ENCODE measurements around the gene TNIK. TPM values are rescaled to one million over a fixed set of nuclear protein-coding genes. Genes with fewer than 3 reads are reported as not detected.
"Not testable (repeated sequence)": the region's sequence is repeated elsewhere in the genome, so short reads cannot be mapped to it uniquely, and the experiment has no call there.

Gene TNIK
- total and polyA plus RNA-seq, 2 donors, result 6.5 to 9.0 TPM

DNA sequence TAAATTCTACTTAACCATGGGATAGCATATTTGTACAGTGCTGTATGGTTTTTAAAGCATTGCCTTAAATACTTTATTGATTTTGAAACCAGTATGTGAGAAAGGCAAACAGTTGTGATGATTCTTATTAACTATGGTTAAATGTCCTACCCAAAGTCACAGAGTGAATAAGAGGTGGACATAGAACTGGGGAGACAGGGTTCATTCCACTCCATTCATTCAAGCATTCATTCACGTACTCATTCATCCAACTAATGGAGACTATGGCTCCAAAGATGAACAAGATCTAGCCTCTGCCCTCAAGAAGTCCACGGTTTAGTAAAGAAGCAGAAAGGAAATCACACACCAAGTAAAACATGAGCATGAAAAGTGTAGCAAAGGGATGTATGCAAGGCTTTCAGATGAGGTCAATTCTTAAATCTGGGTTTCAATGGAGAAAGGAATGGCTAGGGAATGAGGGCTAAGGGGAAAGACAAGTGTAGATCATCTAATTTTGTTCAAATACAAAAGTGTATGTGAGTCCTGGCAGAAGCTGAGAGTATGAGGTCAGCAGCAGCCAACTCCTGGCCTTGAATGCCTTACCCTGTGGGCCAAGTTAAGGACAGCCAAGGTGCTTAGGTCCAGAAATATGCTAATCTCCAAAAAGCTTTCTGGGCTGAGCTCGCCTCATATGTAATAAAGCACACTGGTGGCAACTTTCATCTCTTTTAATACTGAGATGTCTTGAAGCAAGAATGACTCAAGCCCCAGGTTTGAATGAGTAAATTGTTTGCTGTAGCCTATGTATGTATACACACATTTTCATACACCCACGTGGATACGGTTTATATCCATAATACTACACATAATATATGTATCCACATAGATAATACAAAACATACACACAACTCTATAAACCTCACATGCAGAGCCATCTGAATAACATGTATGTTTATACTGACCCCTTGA is 4.3 kb downstream of the TNIK start:
- Histone ChIP-seq H3K27ac (ENCODE audit: low read depth in 1 of 2, low read length in 1 of 2) (no peak overlapping the region), H3K27me3 (ENCODE audit: control insufficient read depth in 2 of 2, insufficient read depth in 1 of 2, low read length in 1 of 2) (peaks cover 0 to 11% of the 10 kb centered on the region in 2 donors), H3K4me1 (ENCODE audit: control insufficient read depth in 2 of 2, insufficient read depth in 2 of 2, low read length in 2 of 2) (peaks cover 8 to 27% of the 10 kb centered on the region in 2 donors), H3K9me3 (ENCODE audit: control insufficient read depth in 2 of 2, insufficient read depth in 1 of 2, low read length in 1 of 2) (no peaks in the 10 kb centered on the region), H3K36me3 (ENCODE audit: control insufficient read depth in 2 of 2, insufficient read depth in 2 of 2, low read length in 1 of 2) (no peaks in the 10 kb centered on the region), H3K4me3 (ENCODE audit: low read length in 2 of 2) (no peak overlapping the region)
- no peak for DNase-seq (ENCODE audit: low read depth in 6 of 9, low spot score in 9 of 9)
- WGBS, result 66% methylated on average over 5 of the region's 5 CpGs

GRCh38 chr3:171454041-171454440 is 6.2 kb downstream of the TNIK start:
- H3K27ac ChIP-seq (ENCODE audit: low read depth in 1 of 2, low read length in 1 of 2), result no peak overlapping the region
- no peaks in the 10 kb centered on the region for H3K9me3 ChIP-seq (ENCODE audit: control insufficient read depth in 2 of 2, insufficient read depth in 1 of 2, low read length in 1 of 2)
- no peak overlapping the region for H3K4me3 ChIP-seq (ENCODE audit: low read length in 2 of 2)
- WGBS, result 94% methylated on average over 8 of the region's 8 CpGs
- peaks cover 0 to 4% of the 10 kb centered on the region in 2 donors for H3K27me3 ChIP-seq (ENCODE audit: control insufficient read depth in 2 of 2, insufficient read depth in 1 of 2, low read length in 1 of 2)
- DNase-seq (ENCODE audit: low read depth in 6 of 9, low spot score in 9 of 9), result no peak
- no peaks in the 10 kb centered on the region for H3K36me3 ChIP-seq (ENCODE audit: control insufficient read depth in 2 of 2, insufficient read depth in 2 of 2, low read length in 1 of 2)
- H3K4me1 ChIP-seq (ENCODE audit: control insufficient read depth in 2 of 2, insufficient read depth in 2 of 2, low read length in 2 of 2), result peaks cover 8 to 20% of the 10 kb centered on the region in 2 donors

GRCh38 chr3:171453180-171453886 is 6.9 kb downstream of the TNIK start:
- Histone ChIP-seq H3K9me3 (ENCODE audit: control insufficient read depth in 2 of 2, insufficient read depth in 1 of 2, low read length in 1 of 2) (no peaks in the 10 kb centered on the region), H3K4me1 (ENCODE audit: control insufficient read depth in 2 of 2, insufficient read depth in 2 of 2, low read length in 2 of 2) (peaks cover 4 to 13% of the 10 kb centered on the region in 2 donors), H3K27me3 (ENCODE audit: control insufficient read depth in 2 of 2, insufficient read depth in 1 of 2, low read length in 1 of 2) (no peaks in the 10 kb centered on the region), H3K36me3 (ENCODE audit: control insufficient read depth in 2 of 2, insufficient read depth in 2 of 2, low read length in 1 of 2) (no peaks in the 10 kb centered on the region), H3K4me3 (ENCODE audit: low read length in 2 of 2) (no peak overlapping the region), H3K27ac (ENCODE audit: low read depth in 1 of 2, low read length in 1 of 2) (no peak overlapping the region)
- peak in 1 of 9 donors; percentile 41 for DNase-seq (ENCODE audit: low read depth in 6 of 9, low spot score in 9 of 9)
- 88% methylated on average over 12 of the region's 12 CpGs for WGBS

DNA sequence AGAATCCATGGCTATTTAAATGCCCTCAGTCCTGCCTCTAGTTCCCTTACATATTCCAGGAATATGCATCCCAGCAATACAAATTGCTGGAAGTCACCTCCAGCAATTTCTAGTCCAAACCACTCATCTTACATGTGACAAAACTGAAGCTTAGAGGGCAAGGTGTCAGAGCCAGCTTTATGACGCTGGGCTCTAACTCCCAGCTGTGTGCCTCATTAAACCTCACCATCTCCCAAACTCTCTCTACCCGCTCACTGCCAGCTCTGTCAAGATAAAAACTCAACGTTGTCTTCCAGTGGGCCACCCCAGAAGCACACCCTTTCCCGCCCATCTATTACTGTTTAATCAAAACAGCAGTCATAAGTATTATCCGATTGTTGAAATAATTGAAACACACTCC is 7.9 kb downstream of the TNIK start:
- Histone ChIP-seq H3K27ac (ENCODE audit: low read depth in 1 of 2, low read length in 1 of 2) (no peak overlapping the region), H3K9me3 (ENCODE audit: control insufficient read depth in 2 of 2, insufficient read depth in 1 of 2, low read length in 1 of 2) (no peaks in the 10 kb centered on the region), H3K27me3 (ENCODE audit: control insufficient read depth in 2 of 2, insufficient read depth in 1 of 2, low read length in 1 of 2) (no peaks in the 10 kb centered on the region), H3K36me3 (ENCODE audit: control insufficient read depth in 2 of 2, insufficient read depth in 2 of 2, low read length in 1 of 2) (no peaks in the 10 kb centered on the region), H3K4me3 (ENCODE audit: low read length in 2 of 2) (no peak overlapping the region), H3K4me1 (ENCODE audit: control insufficient read depth in 2 of 2, insufficient read depth in 2 of 2, low read length in 2 of 2) (peaks cover 0 to 3% of the 10 kb centered on the region in 2 donors)
- WGBS, result 96% methylated on average over 5 of the region's 5 CpGs
- no peak for DNase-seq (ENCODE audit: low read depth in 6 of 9, low spot score in 9 of 9)

DNA sequence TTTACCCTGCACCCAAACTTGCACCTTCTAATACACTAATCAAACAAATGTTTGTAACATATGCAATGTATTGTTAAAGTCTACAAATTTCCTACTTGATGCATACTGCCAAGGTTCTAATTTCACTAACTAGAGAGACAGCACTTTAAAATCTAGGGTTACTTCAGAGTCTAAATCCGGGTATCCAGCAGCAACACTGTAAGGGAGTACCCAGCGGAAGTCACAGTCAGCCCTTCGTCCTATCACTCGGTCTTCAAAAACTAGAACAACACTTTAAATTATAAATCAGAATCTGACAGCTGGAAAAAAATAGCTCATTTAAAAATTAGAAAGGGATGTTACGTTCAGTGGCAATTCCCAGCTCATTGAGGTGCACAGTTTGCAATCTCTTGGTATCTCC is 8.3 kb downstream of the TNIK start:
- H3K27me3 ChIP-seq (ENCODE audit: control insufficient read depth in 2 of 2, insufficient read depth in 1 of 2, low read length in 1 of 2), result no peaks in the 10 kb centered on the region
- 99% methylated on average over 5 of the region's 5 CpGs for WGBS
- H3K9me3 ChIP-seq (ENCODE audit: control insufficient read depth in 2 of 2, insufficient read depth in 1 of 2, low read length in 1 of 2), result no peaks in the 10 kb centered on the region
- no peak overlapping the region for H3K27ac ChIP-seq (ENCODE audit: low read depth in 1 of 2, low read length in 1 of 2)
- H3K36me3 ChIP-seq (ENCODE audit: control insufficient read depth in 2 of 2, insufficient read depth in 2 of 2, low read length in 1 of 2), result no peaks in the 10 kb centered on the region
- DNase-seq (ENCODE audit: low read depth in 6 of 9, low spot score in 9 of 9), result no peak
- H3K4me1 ChIP-seq (ENCODE audit: control insufficient read depth in 2 of 2, insufficient read depth in 2 of 2, low read length in 2 of 2), result no peaks in the 10 kb centered on the region
- no peak overlapping the region for H3K4me3 ChIP-seq (ENCODE audit: low read length in 2 of 2)

GRCh38 chr3:171447579-171447891 is 12.7 kb downstream of the TNIK start:
- not testable (repeated sequence) for H3K27me3 ChIP-seq (ENCODE audit: control insufficient read depth in 2 of 2, insufficient read depth in 1 of 2, low read length in 1 of 2); H3K4me3 ChIP-seq (ENCODE audit: low read length in 2 of 2); H3K4me1 ChIP-seq (ENCODE audit: control insufficient read depth in 2 of 2, insufficient read depth in 2 of 2, low read length in 2 of 2); DNase-seq (ENCODE audit: low read depth in 6 of 9, low spot score in 9 of 9); H3K9me3 ChIP-seq (ENCODE audit: control insufficient read depth in 2 of 2, insufficient read depth in 1 of 2, low read length in 1 of 2); H3K27ac ChIP-seq (ENCODE audit: low read depth in 1 of 2, low read length in 1 of 2); H3K36me3 ChIP-seq (ENCODE audit: control insufficient read depth in 2 of 2, insufficient read depth in 2 of 2, low read length in 1 of 2)
- 96% methylated on average over 1 of the region's 1 CpG for WGBS

- no peaks in the 10 kb centered on the region for H3K9me3 ChIP-seq (ENCODE audit: control insufficient read depth in 2 of 2, insufficient read depth in 1 of 2, low read length in 1 of 2)
- WGBS, result 97% methylated on average over 12 of the region's 12 CpGs
- no peaks in the 10 kb centered on the region for H3K4me1 ChIP-seq (ENCODE audit: control insufficient read depth in 2 of 2, insufficient read depth in 2 of 2, low read length in 2 of 2)
- no peak overlapping the region for H3K27ac ChIP-seq (ENCODE audit: low read depth in 1 of 2, low read length in 1 of 2)
- no peak overlapping the region for H3K4me3 ChIP-seq (ENCODE audit: low read length in 2 of 2)
- no peaks in the 10 kb centered on the region for H3K36me3 ChIP-seq (ENCODE audit: control insufficient read depth in 2 of 2, insufficient read depth in 2 of 2, low read length in 1 of 2)
- no peak for DNase-seq (ENCODE audit: low read depth in 6 of 9, low spot score in 9 of 9)
- H3K27me3 ChIP-seq (ENCODE audit: control insufficient read depth in 2 of 2, insufficient read depth in 1 of 2, low read length in 1 of 2), result no peaks in the 10 kb centered on the region
Observed at GRCh38 chr3:171446801-171447578, 13.2 kb downstream of the TNIK start.

GRCh38 chr3:171446301-171446700 is 13.9 kb downstream of the TNIK start:
- 45% methylated on average over 1 of the region's 1 CpG for WGBS

More at GRCh38 chr3:171446301-171446700, 13.9 kb downstream of the TNIK start:
- DNase-seq (ENCODE audit: low read depth in 6 of 9, low spot score in 9 of 9), result no peak
- Histone ChIP-seq H3K27ac (ENCODE audit: low read depth in 1 of 2, low read length in 1 of 2) (no peak overlapping the region), H3K9me3 (ENCODE audit: control insufficient read depth in 2 of 2, insufficient read depth in 1 of 2, low read length in 1 of 2) (no peaks in the 10 kb centered on the region), H3K4me1 (ENCODE audit: control insufficient read depth in 2 of 2, insufficient read depth in 2 of 2, low read length in 2 of 2) (no peaks in the 10 kb centered on the region), H3K27me3 (ENCODE audit: control insufficient read depth in 2 of 2, insufficient read depth in 1 of 2, low read length in 1 of 2) (no peaks in the 10 kb centered on the region), H3K36me3 (ENCODE audit: control insufficient read depth in 2 of 2, insufficient read depth in 2 of 2, low read length in 1 of 2) (no peaks in the 10 kb centered on the region), H3K4me3 (ENCODE audit: low read length in 2 of 2) (no peak overlapping the region)
